HG03097 (cell line): Measurements from ENCODE around the gene MYOM1.

Source experiments
- ATAC-seq: cut with Tn5 transposase; IDR thresholded peaks from one replicate; pipeline ENCODE4 v1.9.1; 2021; ENCODE audit not compliant: unreplicated experiment, low FRiP score

Gene MYOM1

DNA sequence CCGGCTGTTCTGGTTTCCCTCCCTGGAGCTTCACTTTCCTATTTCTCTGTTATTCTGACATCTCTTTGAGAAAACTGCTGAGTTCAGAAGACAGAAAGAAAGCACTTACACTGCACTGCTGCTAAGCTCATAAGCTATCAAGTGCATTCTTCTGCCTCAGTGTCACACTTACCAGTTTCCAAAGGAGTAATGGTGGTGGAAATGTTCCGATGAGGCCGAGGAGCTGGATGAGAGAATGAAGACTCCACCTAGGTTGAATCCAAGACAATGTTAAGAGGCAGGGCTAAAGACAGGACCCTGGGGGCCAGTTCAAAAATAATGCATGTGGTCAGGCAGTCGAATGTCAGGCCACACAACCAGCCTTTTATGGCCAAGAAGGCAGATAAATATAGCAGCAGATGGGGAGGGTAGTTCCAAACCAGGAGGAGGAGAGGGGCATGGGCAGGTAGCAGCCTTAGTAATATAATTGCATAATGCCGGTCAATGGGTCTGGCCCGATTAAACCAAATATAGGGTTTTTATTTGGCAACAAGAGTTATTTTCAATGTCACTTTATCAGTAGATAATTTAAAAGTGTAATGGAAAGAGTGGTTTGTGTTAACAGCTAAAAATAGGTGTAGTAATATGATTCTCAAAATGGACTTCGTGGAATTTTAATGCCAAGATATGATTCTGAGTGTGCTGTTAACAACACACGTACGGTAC, at the start of gene MYOM1:
MYOM1 (minus strand) TSS at position 338 of the 705 bp plus-strand sequence. CDS start 4,745 bp downstream, outside the sequence.
- ATAC-seq = no peak

DNA sequence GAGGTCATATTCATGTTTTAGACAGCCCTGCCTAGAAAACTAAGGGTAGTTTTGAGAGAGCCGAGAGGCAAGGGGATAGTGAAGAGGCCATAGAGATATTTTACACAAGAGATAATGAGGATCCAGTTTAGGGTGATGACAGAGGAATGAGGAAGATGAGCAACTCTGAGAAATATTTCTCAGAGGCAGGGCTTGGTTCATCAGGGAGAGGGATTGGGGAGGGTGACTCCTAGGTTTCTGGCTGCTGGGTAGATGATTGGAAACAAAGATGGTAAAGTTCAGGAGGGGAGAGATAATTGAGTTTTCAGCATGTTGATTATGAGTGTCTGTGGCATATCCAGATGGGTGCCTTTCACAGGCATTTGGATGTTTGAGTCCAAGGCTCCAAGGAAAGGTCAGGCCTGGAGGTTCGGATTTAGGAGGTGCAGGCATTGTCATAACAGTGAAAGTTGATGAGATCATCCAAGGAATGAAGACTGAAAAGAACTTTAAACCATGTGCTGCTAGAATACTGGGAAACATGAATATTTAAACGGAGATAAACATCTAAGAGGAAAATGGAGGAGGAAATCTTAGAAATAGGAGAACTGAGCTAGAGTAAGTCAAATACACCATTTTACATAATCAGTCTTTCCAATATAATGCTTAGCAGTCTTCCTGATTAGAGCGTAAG, 49.6 kb upstream of the MYOM1 start:
- no peak for ATAC-seq

DNA sequence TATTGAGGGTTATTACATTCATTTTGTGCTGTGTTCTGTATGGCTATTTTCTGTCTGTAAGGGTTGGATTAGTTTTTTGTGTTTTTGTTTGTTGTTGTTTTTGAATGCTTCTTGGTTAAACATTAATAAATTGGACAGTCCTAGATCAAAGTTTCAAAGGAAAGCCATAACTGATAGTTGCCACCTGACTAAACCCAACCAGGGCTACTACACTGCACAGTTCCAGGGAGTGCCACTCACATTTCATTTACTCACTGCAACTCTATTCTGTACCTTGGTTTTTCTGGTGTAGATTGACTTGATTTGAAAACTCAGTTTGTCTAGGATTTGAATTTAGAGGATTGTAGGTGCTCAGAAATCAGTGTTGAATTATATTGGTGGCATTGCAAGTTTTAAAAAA, 48.5 kb upstream of the MYOM1 start:
- ATAC-seq = no peak

DNA sequence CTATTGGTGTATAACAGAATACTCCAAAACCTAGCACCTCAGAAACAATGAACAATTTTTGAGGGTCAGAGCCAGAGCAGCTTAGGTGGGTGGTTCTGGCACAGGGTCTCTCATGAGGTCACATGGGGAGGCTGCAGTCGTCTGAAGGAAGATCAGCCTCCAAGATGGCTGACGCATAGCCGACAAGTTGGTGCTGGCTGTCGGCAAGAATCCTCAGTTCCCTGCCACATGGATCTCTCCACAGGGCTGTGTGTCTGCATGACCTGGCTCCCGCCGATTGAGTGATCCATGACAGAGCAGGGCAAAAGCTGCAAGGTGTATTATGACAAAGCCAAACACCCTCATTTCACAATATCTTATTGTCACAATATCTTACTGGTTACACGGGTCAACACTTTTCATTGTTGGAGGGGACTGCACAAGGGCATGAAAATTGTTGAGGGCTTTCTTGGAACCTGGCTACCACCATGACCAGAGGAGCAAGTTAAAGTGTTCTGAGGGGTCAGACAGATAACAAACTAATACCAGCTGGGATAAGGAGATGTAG, 46.4 kb upstream of the MYOM1 start:
- no peak for ATAC-seq

DNA sequence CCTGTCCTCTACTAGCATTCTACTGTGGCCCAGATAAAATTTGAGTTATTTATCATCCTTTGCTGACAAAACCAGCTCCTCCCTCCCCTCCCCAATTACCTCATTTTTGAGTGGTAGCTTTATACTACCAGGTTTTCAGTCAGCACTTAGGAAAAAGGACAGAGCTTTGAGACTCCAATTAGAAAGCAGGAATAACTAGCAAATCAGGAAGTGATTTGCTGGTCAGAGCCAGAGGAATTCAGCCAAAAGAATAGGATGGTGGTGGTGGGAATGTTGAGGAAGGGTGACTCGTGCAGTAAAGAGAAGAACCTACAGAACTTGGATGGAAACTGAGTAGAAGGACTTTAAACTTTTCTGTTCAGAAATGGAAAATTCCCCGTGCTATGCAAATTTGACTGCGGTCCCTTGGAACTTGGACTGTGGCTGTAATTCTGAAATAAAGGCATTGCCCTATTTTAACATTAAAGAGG, 45.8 kb upstream of the MYOM1 start:
- ATAC-seq = no peak

DNA sequence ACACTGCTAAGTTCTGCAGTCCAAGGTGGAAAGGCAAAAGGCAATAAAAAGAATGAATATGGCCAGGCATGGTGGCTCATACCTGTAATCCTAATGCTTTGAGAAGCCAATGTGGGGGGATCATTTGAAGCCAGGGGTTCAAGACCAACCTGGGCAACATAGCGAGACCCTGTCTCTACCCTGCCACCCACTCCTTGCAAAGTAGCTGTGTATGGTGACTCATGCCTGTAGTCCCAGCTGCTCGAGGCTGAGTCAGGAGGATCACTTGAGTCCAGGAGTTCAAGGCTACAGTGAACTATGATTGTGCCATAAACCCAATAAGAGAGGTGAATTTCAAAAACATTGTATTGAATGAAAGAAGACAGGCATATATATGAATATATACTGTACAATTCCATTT, 44.6 kb upstream of the MYOM1 start:
- ATAC-seq = no peak

DNA sequence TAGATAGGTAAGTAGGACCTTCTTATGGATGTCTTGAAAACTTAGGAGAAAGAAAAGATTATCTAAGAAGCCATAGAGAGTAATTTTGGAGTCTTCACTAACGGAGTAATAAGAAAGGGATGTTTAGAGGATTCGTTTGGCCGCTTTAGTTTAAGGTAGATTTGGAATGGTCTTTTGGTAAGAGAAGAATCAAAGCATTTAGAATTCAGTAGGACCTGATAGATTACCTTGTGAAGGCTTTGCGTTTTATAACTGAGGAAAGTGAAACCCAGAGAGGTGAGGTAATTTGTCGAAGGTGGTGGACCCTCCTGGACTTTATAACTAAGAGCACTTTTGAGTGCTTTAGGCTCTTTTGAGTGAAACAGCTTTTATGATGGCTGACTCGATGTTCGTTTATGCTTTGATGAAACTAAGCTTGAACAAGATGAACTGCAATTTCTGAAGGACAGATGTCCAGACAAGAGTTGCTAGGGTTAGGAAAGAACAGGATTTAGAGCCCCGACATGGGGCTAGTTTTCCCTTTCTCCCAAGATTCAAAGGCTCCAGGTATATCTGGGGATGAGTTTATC, 43.4 kb upstream of the MYOM1 start:
- no peak for ATAC-seq

DNA sequence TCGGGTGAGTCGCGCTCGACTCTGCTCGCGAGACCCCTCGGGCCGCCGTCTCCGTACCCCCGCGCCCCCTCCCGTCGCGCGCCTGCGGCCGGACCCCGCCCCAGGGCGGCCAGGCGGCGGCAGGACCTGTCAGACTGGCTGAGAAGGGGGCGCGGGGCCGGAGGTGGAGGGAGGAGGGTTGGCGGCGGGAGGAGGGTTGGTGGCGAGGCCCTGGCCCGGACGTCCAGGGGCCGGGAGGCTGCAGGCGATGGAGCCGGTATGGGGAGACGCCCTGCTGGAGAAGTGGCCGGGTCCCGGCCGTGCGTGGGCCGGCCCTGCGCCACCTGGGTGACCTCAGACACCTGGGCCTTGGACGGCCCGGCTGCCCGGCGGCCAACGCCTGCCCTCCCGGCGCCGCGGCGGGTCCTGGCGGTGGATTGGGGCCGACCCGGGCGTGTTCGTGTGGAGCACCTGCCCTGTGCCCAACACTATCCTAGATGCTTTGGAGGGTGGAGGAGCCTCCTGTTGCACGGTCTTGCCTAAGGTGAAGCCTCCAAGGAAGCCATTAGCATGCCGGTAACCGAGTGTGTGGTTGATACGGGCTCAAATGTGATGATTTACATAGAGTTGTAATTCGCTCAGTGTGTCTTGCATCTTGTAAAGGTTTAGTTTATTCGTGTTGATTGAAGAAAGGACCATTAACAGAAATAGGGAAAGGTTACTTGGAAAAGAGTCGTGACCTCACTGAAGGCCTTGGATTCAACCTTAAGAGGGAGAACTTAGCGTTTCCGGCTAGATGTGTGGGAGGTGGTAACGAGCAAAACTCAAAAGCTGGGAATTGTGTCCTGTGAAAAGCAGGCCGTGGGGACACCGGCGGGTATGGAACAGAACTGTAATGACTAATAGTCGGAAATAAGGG, 42.7 kb upstream of the MYOM1 start:
- peak; percentile 33 for ATAC-seq

DNA sequence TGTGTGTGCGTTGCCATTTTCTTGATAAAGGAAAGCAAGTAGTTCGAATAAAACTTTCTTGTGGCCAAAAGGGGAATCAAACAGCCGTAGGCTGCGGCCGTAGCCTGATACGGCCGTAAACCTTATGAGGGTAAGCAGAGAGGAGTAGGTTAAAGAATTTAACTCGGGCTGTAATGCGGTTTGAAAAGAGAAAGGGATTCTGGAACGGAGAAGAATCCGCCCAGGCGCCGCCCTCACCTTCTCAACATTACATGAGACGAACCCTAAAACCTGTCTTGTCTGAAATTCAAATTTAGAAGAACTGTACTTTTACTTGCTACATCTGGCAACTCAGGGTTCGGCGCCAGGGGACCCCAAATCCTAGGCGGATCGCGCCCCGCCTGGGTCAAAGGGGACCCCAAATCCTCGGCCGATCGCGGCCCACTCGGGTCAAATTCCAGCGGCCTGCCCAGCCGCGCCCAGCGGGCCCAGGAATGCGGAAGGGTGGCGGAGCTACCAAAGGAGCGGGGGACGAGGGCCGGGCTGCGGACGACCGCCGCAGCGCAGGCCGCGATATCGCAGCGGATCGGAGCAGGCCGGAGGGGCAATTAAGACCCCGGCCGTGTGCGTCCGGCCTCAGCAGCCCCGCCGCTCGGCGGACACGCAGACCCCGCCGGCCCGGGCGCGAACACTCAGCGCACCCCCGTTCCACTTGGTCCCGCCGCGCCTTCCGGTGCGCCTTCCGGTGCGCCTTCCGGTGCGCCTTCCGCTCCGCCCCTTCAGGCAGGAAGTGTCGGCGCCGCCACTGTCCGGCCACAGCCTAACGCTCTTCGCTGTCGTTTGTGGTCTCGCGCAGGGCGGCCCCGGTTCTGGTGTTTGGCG, 41.8 kb upstream of the MYOM1 start, which contains the start of gene MYL12B:
MYL12B (plus strand) TSS at position 761 of the 861 bp plus-strand sequence. CDS start 10,766 bp downstream, outside the sequence.
- ATAC-seq = peak; percentile 75

DNA sequence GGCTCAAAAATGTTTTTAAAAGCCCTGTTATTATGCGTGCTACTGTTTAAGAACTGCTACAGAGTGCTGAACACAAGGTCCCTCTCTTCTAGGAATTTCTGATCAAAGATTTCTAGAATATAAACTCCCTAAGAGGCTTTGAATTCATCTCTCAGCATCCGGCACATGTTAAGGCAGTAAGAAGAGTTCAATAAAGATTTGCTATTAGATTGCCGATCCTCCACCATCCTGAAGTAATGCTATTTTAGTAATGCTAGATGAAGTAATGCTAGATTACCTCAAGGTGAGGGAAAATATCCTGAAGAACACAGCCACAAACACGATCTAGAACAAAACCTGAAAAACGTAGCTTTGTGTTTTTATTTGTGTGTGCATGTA, 41.2 kb upstream of the MYOM1 start:
- no peak for ATAC-seq

DNA sequence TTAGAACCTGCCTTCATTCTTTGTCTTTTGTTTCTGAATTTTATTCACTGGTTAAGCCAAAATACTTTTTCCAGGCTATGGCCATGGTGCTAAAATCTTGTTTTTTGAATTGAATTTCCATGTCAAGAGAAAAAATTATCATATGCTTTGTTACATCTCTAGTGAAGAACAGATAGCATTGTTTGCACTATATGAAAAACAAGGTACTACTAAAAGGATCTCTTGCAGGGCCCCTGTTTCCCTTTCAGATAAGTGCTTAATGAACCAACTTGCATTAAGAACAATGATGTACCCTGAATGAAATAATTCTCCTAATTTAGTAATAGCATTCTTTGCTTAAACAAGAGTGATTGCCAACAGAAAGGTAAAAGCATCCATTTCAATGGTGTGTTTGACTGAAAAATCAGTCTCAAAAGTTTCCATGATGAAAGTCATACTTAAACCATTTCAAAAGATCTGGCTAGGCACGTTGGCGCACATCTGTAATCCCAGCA, 37.9 kb upstream of the MYOM1 start:
- ATAC-seq = no peak

DNA sequence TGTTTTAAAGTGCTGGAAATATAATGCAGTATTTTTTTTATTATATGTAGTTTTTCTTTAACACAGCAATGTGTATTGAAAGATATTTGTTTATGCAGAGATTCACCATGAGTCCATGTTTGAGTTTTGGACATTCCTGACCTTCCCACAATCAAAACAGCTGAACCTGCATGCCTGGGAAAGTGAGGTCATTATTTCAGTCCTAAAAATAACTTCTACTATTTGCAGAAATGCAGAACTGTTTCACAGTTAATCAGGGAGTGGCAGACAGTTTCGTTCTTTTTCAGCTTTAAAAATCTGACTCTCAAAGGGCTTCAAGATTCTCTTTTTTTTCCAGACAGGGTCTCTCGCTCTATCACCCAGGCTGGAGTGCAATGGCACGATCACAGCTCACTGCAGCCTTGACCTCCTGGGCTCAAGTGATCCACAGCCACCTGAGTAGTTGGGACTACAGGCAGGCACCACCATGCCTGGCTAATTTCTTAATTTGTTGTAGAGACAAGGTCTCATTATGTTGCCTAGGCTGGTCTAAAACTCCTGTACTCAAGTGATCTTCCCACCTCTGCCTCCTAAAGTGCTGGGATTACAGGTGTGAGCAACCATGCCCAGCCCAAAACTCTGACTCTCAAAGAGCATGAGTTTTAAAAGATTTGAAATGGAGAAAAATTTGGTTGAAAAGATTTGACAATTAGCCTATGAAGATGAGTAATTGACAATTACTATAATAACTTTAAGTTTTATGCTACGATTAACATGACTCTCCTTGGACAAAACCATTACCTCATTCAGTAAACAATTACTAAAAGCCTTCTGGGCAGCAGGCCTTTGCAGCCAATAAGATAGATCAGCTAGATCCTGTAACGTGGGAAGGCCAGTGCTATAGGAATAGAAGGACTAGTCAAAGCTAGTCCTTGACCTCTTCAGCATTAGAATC, 37.2 kb upstream of the MYOM1 start:
- no peak for ATAC-seq

DNA sequence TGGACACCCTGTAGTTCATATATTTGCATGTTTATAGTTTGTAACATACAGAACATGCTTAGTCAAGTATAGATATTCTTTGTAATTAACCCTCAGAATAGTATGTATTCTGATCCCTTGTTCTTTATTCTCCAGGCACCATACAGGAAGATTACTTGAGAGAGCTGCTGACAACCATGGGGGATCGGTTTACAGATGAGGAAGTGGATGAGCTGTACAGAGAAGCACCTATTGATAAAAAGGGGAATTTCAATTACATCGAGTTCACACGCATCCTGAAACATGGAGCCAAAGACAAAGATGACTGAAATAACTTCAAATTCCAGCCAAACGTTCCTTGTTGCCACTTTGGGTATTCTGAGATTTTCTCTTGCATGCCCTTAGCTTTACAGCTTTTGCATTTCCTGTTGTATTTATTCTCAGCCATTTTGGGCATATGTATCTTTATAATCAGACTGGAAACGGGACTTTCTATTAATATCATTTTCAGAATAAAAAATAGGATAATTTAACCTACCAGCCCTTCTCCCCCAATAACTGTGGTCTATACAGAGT, 35.9 kb upstream of the MYOM1 start:
- ATAC-seq = no peak

DNA sequence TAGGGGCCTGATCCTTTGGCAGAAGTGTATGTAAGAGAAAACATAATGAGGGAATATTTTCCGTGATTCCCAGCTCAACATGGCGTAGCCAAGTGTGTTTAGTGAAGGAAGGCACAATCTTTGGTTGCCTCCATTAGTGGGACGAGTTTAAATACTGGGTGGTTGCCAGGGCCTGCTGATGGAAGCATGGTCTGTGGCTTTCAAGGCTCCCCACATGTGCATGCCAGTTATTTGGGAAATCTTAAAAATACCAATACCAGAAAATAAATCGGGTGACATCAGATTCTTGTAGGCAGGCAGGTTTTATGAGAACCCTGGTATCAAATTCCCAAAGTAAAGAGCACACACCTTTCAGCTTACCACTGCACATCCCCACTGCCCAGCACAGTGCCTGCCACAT, 35.0 kb upstream of the MYOM1 start:
- no peak for ATAC-seq

DNA sequence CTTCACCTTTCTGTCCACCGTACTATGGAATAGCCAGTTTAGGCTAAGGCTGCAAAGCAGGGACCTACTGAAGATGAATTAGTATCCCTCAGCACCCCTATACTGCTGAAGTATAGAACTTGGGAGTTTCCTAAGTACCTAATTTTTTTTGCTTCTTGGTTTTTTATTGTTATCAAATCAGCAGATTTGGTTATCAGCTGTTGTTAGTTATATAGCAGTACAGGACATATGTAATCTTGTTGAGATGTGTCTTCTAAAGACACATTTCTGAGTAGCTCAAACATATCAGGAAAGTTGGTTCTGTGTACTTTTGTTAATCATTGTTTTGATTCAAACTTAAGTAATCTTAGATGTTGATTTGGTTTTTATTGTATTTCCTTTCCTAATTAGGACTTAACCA, 33.1 kb upstream of the MYOM1 start:
- ATAC-seq = no peak

DNA sequence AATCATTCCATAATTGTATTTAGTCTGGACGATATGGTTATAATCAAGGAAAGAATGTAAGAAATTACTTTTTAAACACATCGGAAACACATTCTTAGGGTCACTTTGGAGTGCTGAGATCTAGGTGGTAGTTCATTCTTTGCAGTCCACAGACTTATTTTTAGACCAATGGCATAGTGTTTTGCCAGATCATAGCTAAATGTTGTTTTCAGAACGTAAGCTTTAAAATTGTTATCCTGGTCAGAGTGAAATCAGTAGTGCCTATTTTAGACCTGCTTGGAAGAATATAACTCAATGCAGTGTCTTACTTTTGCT, 32.2 kb upstream of the MYOM1 start:
- ATAC-seq = no peak

DNA sequence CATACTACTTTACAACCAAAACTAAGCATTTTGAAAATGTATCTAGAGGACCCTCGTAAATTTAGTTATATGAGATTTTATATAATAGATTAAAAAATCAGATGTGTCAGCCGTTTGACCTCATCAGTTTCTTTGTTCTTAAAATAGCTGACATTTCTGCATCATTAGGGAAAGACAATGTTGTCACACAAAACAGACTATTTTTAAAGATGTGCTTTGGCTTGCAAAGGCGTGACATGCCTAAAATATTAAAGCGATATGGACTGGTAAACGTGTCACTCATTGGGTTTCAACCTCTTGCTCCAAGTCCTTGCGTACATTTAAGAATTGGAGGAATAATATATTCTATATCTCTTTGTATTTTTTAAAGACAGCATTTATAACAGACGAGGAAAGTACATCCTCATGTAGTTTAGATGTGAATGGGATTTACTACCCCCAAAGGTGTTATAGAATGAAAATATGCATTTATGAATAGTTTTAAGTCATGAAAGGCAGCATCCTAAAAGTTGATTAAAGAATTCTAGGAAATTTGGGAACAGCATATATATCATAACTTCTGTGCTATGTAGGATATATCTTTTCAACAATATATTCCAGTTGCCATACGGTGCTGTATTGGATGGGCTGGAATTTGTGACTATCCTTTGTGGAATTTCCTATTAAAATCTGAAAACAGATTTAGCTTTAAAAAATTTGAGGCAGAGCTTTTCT, 31.6 kb upstream of the MYOM1 start:
- ATAC-seq = no peak
